H9 (cell line): Measurements from ENCODE around the gene MYO15A. TPM values are rescaled to one million over a fixed set of nuclear protein-coding genes. Genes with fewer than 3 reads are reported as not detected.

Experiments used
- DNase-seq: peaks from one replicate; pipeline ENCODE4 v3.0.0-alpha.2; 2017
- H2AFZ ChIP-seq: one replicate; pipeline ENCODE4 v1.6.1; 2013; ENCODE audit warnings: mild to moderate bottlenecking, low read length, control low read depth, moderate library complexity
- H2AK5ac ChIP-seq: 2 replicates; pipeline ENCODE4 v1.6.1; 2013; ENCODE audit warnings: low read length, control low read depth, mixed read lengths; ENCODE audit not compliant: insufficient read length
- H2BK120ac ChIP-seq: one replicate; pipeline ENCODE4 v1.6.1; 2013; ENCODE audit warnings: low read depth, mild to moderate bottlenecking, low read length, control low read depth, inconsistent platforms; ENCODE audit not compliant: poor library complexity, severe bottlenecking
- H2BK12ac ChIP-seq: 2 replicates; pipeline ENCODE4 v1.6.1; 2013; ENCODE audit warnings: low read length, control low read depth, mixed read lengths, low read depth; ENCODE audit not compliant: insufficient read length
- H2BK15ac ChIP-seq: 2 replicates; pipeline ENCODE4 v1.6.1; 2013; ENCODE audit warnings: low read depth, low read length, control low read depth
- H2BK20ac ChIP-seq: one replicate; pipeline ENCODE4 v1.6.1; 2013; ENCODE audit warnings: low read depth, mild to moderate bottlenecking, low read length, control low read depth, inconsistent platforms; ENCODE audit not compliant: poor library complexity, severe bottlenecking
- H2BK5ac ChIP-seq: 2 replicates; pipeline ENCODE4 v1.6.1; 2013; ENCODE audit warnings: low read length, control low read depth, mixed read lengths; ENCODE audit not compliant: insufficient read length
- H3K14ac ChIP-seq: 2 replicates; pipeline ENCODE4 v1.6.1; 2013; ENCODE audit warnings: low read length, control low read depth; ENCODE audit not compliant: insufficient read depth
- H3K18ac ChIP-seq: 2 replicates; pipeline ENCODE4 v1.6.1; 2013; ENCODE audit warnings: low read depth, mild to moderate bottlenecking, mixed read lengths, low read length, control low read depth; ENCODE audit not compliant: insufficient read length
- H3K23ac ChIP-seq: 2 replicates; pipeline ENCODE4 v1.6.1; 2013; ENCODE audit warnings: low read length, control low read depth, mixed read lengths, low read depth; ENCODE audit not compliant: insufficient read length
- H3K23me2 ChIP-seq: 2 replicates; pipeline ENCODE4 v1.6.1; 2013; ENCODE audit warnings: low read depth, mild to moderate bottlenecking, mixed read lengths, low read length, control low read depth; ENCODE audit not compliant: insufficient read length, poor library complexity, severe bottlenecking
- H3K27ac ChIP-seq: 2 replicates; pipeline ENCODE4 v1.5.1; 2013; ENCODE audit warnings: low read length, control low read depth, mixed read lengths, low read depth; ENCODE audit not compliant: insufficient read length
- H3K27me3 ChIP-seq: 2 replicates; pipeline ENCODE4 v1.6.1; 2013; ENCODE audit warnings: low read length, control low read depth, inconsistent platforms; ENCODE audit not compliant: insufficient read depth
- H3K4ac ChIP-seq: 2 replicates; pipeline ENCODE4 v1.6.1; 2013; ENCODE audit warnings: low read depth, mild to moderate bottlenecking, control low read depth, inconsistent platforms, low read length, moderate library complexity
- H3K4me1 ChIP-seq: 2 replicates; pipeline ENCODE4 v1.6.1; 2013; ENCODE audit warnings: low read length, control low read depth, inconsistent platforms; ENCODE audit not compliant: insufficient read depth
- H3K4me2 ChIP-seq: 2 replicates; pipeline ENCODE4 v1.6.1; 2013; ENCODE audit warnings: low read length, control low read depth, mixed read lengths; ENCODE audit not compliant: insufficient read length, insufficient read depth
- H3K56ac ChIP-seq: 2 replicates; pipeline ENCODE4 v1.6.1; 2013; ENCODE audit warnings: low read depth, mild to moderate bottlenecking, mixed read lengths, low read length, control low read depth; ENCODE audit not compliant: insufficient read length
- H3K79me1 ChIP-seq: 2 replicates; pipeline ENCODE4 v1.6.1; 2013; ENCODE audit warnings: low read depth, mild to moderate bottlenecking, moderate library complexity, low read length, control low read depth, inconsistent platforms; ENCODE audit not compliant: insufficient read depth, poor library complexity, severe bottlenecking
- H3K79me2 ChIP-seq: 2 replicates; pipeline ENCODE4 v1.6.1; 2013; ENCODE audit warnings: low read length, control low read depth, inconsistent platforms; ENCODE audit not compliant: insufficient read depth
- H3K9ac ChIP-seq: 2 replicates; pipeline ENCODE4 v1.6.1; 2013; ENCODE audit warnings: low read length, control low read depth, mixed read lengths; ENCODE audit not compliant: insufficient read length; ENCODE audit errors: extremely low read depth
- H3K9me3 ChIP-seq: one replicate; pipeline ENCODE4 v1.6.1; 2013; ENCODE audit warnings: low read depth, low read length, inconsistent platforms; ENCODE audit not compliant: control insufficient read depth
- H3T11ph ChIP-seq: one replicate; pipeline ENCODE4 v1.6.1; 2013; ENCODE audit warnings: mild to moderate bottlenecking, low read length, control low read depth, inconsistent platforms
- H4K20me1 ChIP-seq: one replicate; pipeline ENCODE4 v1.6.1; 2013; ENCODE audit not compliant: control insufficient read depth, insufficient read length, insufficient read depth
- H4K5ac ChIP-seq: 2 replicates; pipeline ENCODE4 v1.6.1; 2013; ENCODE audit warnings: low read depth, mild to moderate bottlenecking, mixed read lengths, low read length, control low read depth; ENCODE audit not compliant: insufficient read length
- H4K8ac ChIP-seq: replicated peaks from 2 replicates; pipeline ENCODE4 v1.6.1; 2013; ENCODE audit warnings: low read length, control low read depth, mixed read lengths, low read depth; ENCODE audit not compliant: insufficient read length
- H4K91ac ChIP-seq: 2 replicates; pipeline ENCODE4 v1.6.1; 2013; ENCODE audit warnings: low read depth, mild to moderate bottlenecking, moderate library complexity, mixed read lengths, low read length, control low read depth; ENCODE audit not compliant: insufficient read length
- H3K27ac Mint-ChIP-seq, 3 experiments: 2 replicates in 2 of 3; 3 replicates in 1 of 3; pipeline ENCODE4 v1.8.0; 2020 to 2021; ENCODE audit warnings: mixed read lengths in 3 of 3, mild to moderate bottlenecking in 1 of 3, moderate library complexity in 1 of 3
- H3K27me3 Mint-ChIP-seq: 2 replicates; pipeline ENCODE4 v1.8.0; 2021; ENCODE audit warnings: low read depth, mild to moderate bottlenecking, moderate library complexity, mixed read lengths
- H3K36me3 Mint-ChIP-seq, 3 experiments: 2 replicates in 2 of 3; 3 replicates in 1 of 3; pipeline ENCODE4 v1.8.0; 2020 to 2021; ENCODE audit warnings: low read depth in 3 of 3, mixed read lengths in 3 of 3; ENCODE audit not compliant: insufficient read depth in 1 of 3
- H3K4me1 Mint-ChIP-seq, 2 experiments: 2 replicates each; pipeline ENCODE4 v1.8.0; 2020; ENCODE audit warnings: mixed read lengths in 2 of 2
- H3K4me3 Mint-ChIP-seq, 2 experiments: 2 replicates in 1 of 2; 3 replicates in 1 of 2; pipeline ENCODE4 v1.8.0; 2020 to 2021; ENCODE audit warnings: mild to moderate bottlenecking in 2 of 2, mixed read lengths in 2 of 2, moderate library complexity in 1 of 2
- H3K9me3 Mint-ChIP-seq, 2 experiments: 2 replicates in 1 of 2; 3 replicates in 1 of 2; pipeline ENCODE4 v1.8.0; 2020; ENCODE audit warnings: mild to moderate bottlenecking in 2 of 2, mixed read lengths in 2 of 2, moderate library complexity in 1 of 2
- CTCF ChIP-seq: fragments of 200-600 bp; sonication (generic); conservative IDR thresholded peaks from 3 replicates; pipeline ENCODE4 v1.8.0; 2021; ENCODE audit warnings: antibody characterized with exemption, mild to moderate bottlenecking
- WGBS: extraction: QIAGEN DNeasy Blood & Tissue Kit; methylation state at CpG from one replicate; pipeline ENCODE4 v1.1.7; 2013; ENCODE audit warnings: missing lambda C conversion rate, low lambda C conversion rate, mixed read lengths; ENCODE audit not compliant: insufficient read length; ENCODE audit errors: extremely low coverage; 5-methylcytosine and 5-hydroxymethylcytosine counted together
- total RNA-seq: library from RNA; stranded (reverse); gene quantifications from 2 replicates; pipeline ENCODE4 v1.2.1, GENCODE V29; 2021

Gene MYO15A
- total RNA-seq, 1 experiment from 2014 or later: 2.5 TPM

- H2BK5ac ChIP-seq: no peak overlapping the region
- no peak overlapping the region for H4K8ac ChIP-seq
- no peak overlapping the region for H3K56ac ChIP-seq
- H2AFZ ChIP-seq: no peak overlapping the region
- no peak overlapping the region for H3K4me3 Mint-ChIP-seq
- H4K91ac ChIP-seq: no peak overlapping the region
- H2BK12ac ChIP-seq: no peak overlapping the region
- no CpG with 5 or more reads among the region's 8 CpGs for WGBS
- H3K4ac ChIP-seq: no peak overlapping the region
- TF ChIP-seq CTCF: no peak
- no peak overlapping the region for H3K18ac ChIP-seq
- H3K9ac ChIP-seq: no peak overlapping the region
- no peak overlapping the region for H3K27ac ChIP-seq
- H2BK20ac ChIP-seq: no peak overlapping the region
- H3K27ac Mint-ChIP-seq: peak overlapping the region in 1 of 3 experiments; percentile 89; a peak in 1 of 7 replicates
- no peak overlapping the region for H3T11ph ChIP-seq
- H3K9me3 ChIP-seq: no peaks in the 10 kb centered on the region
- H3K14ac ChIP-seq: no peak overlapping the region
- H4K20me1 ChIP-seq: no peaks in the 10 kb centered on the region
- H4K5ac ChIP-seq: no peak overlapping the region
- H3K4me2 ChIP-seq: no peak overlapping the region
- no peak for DNase-seq
- H3K23me2 ChIP-seq: no peaks in the 10 kb centered on the region
- H2BK15ac ChIP-seq: no peak overlapping the region
- no peaks in the 10 kb centered on the region for H3K79me1 ChIP-seq
- no peaks in the 10 kb centered on the region for H3K9me3 Mint-ChIP-seq
- H3K27me3 ChIP-seq: no peaks in the 10 kb centered on the region; the same call in 1 of the 2 replicates
- H3K36me3 Mint-ChIP-seq: no peaks in the 10 kb centered on the region
- H2BK120ac ChIP-seq: no peak overlapping the region
- H2AK5ac ChIP-seq: no peak overlapping the region
- H3K23ac ChIP-seq: no peak overlapping the region
- peaks cover 25 to 32% of the 10 kb centered on the region in 2 experiments for H3K4me1 Mint-ChIP-seq
- H3K4me1 ChIP-seq: peaks cover 3% of the 10 kb centered on the region
- H3K27me3 Mint-ChIP-seq: no peaks in the 10 kb centered on the region; the same call in 1 of the 2 replicates
- no peaks in the 10 kb centered on the region for H3K79me2 ChIP-seq
These were observed 47.8 kb downstream of the MYO15A start for GRCh38 chr17:18156171-18156975.
